HS-5 (cell line): ENCODE measurements around the gene ST6GALNAC2.
"Not testable (repeated sequence)": the region's sequence is repeated elsewhere in the genome, so short reads cannot be mapped to it uniquely, and the experiment has no call there.

Experiments
- DNase-seq: peaks from one replicate; pipeline ENCODE4 v3.0.0-alpha.2; 2012; ENCODE audit warnings: low read depth

Gene ST6GALNAC2

DNA sequence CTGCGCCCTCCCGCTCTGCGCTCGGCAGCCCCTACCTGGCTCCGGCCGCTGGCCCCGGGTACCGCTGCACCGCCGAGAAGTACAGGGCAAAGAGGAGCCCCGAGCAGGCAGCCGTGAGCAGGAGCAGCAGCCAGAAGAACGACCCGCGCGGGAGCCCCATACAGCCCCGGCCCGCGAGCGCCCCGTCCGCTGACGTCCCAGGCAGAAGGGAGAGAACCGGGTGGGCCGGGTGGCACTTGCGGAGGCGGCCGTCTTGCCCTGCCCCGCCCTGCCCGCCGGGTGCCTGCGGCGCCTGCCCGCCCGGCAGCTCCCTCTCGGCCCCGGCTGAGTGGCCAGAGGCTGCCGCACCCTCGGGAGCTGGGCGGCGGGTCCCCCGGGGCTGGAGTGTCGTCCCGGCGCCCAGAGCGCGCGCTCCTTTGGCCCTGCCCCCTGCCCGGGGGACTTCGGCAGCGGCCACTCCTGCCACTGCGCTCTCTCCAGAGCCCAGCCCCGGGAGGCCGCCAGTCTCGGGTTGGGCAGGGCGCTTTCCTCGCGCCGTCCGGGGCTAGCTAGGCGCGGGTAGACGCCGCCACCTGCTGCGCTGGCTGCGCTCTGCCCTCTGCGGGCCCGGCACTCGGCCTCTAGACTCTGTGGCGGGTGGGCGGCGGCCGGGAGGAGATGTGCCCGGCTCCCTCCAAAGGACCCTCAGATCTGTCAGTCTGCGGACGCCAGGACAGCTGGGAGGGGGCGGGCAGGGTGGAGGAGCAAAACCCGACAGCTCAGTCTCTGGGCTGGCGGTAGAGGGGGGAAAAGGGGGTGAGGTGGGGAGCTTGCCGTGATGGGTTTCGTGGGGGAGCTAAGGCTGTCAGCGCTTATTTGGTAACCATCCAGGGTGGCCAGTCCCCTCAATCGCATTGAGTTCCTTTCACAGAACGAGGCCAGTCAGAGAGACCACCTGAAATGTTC lies at the start of gene ST6GALNAC2:
TSS of gene ST6GALNAC2 (minus strand) at position 212 of the 945 bp plus-strand sequence. CDS start at position 160, 52 bp downstream.
- no peak for DNase-seq

DNA sequence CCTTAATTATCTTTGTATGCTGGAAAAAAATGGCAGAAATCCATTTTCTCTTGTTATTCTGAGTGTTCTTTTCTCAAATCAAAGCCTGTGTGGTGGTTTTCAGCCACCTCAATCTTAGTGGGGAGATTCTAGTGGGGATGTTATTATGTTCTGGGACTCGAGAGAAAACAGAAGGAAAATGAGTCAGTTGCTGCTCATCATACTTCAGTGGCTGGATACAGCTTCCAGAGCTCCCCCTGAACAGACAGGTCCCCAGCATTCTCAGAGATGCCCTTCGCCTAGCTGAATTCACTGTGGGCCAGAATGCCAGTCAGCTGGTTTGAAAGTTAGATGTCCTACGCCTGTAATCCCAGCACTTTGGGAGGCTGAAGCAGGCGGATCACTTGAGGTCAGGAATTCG lies 49.4 kb upstream of the ST6GALNAC2 start:
- DNase-seq = no peak

DNA sequence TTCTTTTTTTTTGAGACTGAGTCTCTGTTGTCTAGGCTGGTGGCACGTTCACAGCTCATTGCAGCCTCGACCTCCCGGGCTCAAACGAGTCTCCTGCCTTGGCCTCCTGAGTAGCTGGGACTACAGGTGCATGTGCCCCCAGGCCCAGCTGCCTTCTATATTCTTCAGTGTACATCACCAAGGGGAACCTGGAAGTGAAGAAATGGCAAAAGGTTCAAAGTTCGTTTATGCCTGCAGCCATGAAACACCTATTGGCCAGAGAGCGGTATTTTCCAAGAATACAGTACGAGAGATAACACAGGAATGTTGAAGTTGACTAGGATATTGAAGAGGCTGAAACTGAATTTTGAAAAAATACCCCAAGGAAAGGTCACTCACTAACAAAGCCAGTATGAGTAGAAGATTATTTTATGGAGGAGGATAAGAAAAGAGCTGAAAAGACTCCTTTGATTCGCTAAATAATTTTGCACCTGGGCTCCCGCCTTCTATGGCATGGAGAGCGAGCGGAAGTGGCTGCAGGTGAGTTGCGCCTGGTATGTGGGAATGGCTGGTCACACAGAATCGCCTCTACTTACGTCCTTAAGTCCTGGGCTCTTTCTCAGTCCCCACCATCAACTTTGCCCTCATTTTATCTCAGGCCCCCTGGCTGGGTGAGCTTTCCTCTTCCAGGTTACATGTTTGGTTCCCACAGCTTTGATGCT lies 48.1 kb upstream of the ST6GALNAC2 start:
- no peak for DNase-seq

DNA sequence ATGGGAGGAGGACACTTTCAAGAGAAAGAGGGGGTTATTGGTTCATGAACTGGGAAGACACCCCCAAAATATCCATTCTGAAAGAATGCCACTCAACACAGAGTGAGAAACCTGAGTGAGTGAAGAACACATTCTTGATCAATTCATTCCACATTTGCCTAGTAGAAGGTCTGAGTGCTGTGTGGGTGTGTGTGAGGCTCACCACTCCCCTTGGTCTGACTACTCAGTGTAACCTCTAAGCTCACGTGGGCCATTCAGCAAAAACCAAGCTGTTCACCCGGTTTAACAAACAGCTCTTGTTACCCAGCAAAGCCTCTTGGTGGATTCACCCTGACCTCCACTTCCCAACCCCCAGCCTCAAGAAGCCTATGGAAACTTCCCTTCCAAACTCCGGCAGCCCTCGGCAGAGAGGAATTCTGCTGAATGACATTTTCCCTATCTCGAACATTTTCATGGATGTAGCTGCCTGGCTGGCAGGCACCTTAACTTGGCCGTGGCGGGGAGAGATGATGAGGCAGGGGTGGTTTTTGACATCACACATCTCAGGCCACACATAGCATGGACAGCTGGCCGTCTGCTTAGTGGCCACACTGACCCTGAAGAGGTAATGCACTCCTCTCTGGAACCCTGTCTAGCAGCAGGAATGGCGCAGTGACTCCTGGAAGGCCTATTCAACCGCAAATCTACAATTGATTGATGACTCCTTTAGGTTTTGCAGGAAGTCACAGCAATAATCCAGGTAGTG lies 46.3 kb upstream of the ST6GALNAC2 start:
- no peak for DNase-seq

DNA sequence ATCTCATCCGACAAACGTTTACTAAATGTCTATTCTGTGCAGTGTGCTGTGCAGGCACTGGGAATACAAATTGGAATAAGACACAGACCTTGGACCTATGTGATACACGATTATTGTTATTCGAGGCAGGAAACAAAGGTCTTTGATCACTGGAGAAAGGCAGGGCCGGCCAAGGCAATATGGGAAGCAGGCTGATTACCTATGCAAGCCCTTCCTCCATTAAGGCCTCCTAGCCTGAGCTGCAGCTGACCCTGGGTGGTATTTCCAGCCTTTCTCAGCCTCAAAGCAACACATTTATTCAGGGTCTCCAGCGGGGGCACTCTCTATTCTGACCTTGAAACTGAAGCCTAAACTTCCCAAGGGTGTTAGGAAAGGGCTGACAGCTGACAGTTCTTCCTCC lies 44.5 kb upstream of the ST6GALNAC2 start:
- DNase-seq = no peak

DNA sequence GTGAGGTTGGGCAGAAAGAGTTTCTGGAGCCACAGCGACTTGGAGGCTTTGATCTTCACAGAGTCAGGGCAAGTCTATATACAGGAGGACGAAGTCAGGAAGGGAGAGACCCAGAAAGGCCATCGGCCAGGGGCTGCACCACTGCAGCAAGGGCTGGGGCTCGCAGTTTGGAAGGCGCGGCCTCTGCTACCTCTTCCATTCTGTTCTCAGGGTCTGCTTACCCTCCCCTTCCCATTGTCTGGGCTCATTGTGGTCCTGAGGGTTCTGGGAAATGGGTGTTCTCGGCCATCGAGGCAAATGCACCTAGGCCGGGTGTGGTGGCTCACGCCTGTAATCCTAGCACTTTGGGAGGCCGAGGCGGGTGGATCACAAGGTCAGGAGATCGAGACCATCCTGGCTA lies 41.9 kb upstream of the ST6GALNAC2 start:
- no peak for DNase-seq

DNA sequence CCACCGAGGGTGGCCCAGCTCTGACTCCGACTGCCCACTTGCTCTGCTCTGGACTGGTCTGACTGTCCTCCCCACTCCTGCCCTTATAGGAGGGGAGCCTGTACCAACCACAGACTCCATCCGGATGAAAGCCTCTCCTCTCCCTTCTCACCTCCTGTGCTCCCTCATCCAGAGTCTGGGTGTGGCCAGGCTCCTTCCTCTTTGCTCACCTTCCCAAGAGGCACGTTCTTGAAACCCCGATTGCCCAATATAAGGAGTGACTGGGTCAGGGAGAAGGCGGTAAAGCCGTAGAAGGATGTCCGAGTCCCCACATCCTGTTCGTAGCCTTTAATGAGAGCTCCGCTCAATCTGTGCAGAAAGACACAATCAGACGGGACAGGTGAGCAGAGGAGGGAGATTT lies 40.8 kb upstream of the ST6GALNAC2 start:
- DNase-seq = no peak

DNA sequence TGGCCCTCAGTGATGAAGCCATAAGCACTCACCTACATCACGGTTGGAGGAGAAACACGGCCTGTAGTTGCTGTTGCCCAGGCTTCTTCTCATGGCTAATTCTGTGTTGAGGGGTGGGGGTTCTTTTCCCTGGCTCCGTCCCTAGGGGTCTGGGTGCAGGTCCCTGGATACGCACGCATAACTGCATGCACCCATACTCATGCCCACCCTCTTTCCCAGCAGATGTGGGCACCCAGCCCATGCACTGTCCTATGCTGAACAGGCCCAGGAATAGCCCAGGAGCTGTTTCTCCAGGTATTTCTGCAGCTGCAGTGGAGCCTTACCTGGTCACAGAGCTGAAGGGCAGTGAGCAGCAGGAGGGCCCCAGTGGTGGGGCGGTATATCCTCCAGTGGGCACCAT lies 39.8 kb upstream of the ST6GALNAC2 start:
- no peak for DNase-seq

DNA sequence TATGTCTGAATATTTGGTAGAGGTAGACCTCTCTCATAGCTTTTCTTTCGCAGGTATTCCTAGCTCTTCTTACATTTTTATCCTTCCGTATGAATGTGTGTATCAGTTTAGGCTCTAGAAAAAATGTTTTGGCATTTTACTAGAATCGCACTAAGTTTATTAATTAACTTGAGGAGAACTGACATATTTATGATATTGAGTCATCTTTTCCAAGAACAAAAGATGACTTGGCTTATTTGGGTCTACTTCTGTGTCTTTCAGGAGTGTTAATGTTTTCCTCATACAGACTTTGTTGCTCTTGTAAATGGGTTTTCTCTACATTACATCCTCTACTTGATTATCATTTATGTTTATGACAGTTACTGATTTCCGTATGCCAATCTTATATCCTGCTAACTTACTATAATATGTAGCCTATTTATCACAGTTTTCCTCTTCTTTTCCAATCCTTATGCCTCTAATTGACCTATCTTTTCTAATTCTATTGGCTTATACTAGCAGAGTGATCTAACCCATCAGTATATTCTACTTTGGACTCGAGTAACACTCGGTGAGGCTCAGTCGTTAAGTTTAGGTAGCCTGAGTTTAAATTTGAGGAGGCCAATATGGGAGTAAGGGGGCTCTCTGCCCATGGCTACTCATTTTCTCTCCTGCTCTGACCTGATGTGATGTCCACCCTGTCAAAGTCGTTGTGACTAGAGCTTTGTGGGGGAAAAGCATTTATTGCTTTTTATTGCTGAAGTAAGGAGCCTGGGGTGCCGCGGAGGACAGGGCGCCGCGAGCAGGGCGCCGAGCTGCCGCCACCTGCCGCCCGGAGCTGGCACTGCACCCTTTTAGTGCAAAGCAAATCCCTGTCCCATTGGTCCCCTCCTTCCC lies 37.8 kb upstream of the ST6GALNAC2 start:
- DNase-seq = no peak

DNA sequence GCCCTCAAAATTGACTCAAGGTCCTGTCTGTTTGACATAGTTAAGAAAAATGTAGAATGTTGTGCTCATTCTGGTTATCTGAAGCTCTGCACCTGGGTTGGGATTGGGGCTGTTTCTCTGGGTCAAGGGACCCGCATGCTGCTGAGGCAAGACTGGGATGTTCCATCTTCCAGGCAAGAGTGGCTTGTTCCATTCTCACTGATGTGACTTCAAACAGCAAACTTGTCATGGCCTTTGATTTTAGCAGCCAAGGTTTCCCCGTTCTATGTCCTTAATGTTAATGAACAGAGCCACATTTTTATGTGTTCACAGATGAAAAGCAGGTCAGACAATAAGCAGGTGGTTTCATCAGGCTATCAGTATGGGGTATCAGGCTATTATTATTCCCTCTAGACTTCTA lies 32.2 kb upstream of the ST6GALNAC2 start:
- no peak for DNase-seq

DNA sequence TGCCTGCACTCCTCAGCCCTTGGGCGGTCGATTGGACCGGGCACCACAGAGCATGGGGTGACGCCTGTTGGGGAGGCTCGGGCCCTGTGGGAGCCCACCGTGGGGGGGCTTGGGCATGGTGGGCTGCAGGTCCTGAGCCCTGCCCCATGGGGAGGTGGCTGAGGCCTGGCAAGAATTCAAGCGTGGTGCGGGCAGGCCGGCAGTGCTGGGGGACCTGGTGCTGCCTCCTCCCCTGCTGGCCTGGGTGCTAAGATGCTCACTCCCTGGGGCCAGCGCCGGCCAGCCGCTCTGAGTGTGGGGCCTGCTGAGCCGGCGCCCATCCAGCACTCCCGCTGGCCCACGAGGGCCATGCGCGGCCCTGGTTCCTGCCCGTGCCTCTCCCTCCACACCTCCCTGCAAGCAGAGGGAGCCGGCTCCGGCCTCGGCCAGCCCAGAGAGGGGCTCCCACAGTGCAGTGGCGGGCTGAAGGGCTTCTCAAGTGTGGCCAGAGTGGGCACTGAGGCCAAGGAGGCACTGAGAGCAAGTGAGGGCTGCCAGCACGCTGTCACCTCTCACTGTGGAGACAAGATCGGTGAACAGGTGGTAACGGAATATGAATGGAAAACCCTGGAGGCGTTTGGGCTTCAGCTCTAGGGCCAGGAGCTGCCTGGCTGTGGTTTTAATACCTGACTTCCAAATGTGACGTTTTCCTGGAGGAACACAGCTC lies 29.4 kb upstream of the ST6GALNAC2 start:
- no peak for DNase-seq

DNA sequence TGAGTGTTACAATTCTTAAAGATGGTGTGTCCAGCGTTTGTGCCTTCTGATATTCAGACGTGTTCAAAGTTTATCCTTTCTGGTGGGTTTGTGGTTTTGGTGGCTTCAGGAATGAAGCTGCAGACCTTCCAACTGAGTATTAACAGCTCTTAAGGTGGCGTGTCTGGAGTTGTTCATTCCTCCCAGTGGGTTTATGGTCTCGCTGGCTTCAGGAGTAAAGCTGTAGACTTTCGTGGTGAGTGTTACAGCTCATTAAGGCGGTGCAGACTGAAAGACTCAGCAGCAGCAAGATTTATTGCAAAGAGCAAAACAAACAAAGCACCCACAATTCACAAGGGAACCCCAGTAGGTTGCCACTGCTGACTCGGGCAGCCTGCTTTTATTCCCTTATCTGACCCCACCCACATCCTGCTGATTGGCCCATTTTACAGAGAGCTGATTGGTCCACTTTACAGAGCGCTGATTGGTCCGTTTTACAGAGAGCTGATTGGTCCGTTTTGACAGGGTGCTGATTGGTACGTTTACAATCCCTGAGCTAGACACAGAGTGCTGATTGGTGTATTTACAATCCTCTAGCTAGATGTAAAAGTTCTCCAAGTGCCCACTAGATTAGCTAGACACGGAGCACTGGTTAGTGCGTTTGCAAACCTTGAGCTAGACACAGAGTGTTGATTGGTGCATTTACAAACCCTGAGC lies 28.6 kb upstream of the ST6GALNAC2 start:
- not testable (repeated sequence) for DNase-seq

DNA sequence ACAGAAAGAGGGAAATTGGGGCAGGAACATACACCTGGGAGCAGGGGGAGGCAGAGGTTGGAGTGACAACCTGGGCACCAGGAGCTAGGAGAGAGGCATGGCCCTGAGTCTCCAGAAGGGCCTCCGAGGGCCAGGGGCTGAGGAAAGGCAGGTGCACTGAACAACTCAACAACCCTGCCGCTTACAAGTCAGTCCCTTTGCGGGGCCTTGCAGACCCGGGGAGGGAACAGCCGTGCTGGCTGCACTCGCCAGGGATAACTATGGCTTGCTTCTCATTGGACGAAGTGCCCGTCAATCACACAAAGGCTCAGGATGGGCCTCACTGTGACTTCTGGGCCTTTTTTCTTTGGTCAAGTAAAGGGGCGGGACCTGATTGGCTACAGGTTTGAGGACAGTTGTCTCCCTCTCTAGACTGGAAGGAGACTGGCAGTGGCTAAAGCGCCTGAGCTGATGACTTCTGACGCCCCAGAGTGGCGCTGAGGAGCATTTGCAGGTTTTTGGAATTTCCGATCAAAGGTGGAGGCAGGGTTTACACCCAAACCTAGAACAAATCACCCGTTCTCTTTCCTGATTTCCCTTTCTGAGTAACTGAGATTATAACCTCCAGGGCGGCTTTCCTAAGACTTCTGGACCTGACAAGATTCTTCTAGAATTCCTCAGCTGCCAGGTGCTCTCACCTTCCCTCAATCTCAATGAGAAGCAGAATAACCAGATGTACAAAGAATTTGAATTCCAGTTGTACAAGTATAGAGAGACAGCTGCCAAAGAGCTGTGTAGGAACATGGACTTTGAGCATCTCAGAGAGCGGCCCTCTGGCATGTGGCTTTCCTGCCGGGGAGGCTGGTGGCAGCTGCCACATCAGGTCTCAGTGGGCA lies 27.6 kb upstream of the ST6GALNAC2 start:
- no peak for DNase-seq

DNA sequence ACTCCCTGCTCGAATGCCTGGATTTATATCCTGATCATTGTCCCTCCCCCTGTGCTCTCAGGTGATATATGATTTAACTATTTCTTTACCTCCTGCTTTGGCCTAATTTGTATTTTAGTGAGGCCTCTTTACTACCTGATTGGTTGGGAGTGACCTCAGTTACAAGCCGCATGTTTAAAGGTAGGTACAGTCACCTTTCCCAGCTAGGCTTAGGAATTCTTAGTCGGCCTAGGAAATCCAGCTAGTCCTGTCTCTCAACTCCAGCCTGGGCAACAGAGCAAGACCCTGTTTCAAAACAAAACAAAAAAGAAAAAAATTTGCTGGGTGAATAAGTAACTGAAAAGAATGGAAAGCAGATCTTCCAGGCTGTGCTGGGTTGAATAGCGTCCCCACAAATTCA lies 26.8 kb upstream of the ST6GALNAC2 start:
- DNase-seq = no peak

DNA sequence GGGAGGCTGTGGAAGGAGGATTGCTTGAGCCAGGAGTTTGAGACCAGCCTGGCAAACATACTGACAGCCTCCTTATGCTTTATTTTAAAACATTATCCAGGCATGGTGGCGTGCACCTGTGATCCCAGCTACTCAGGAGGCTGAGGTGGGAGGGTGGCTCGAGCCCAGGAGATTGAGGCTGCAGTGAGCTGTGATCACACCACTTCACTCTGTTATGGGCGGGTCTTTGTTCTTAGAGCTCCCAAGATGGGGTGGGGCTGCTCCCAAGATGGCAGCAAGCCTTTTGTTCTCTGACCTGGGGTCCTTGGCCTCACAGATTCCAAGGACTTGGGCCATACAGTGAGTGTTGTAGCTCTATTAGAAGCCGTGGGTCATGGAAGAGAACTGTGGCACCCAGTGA lies 26.1 kb upstream of the ST6GALNAC2 start:
- DNase-seq = no peak

DNA sequence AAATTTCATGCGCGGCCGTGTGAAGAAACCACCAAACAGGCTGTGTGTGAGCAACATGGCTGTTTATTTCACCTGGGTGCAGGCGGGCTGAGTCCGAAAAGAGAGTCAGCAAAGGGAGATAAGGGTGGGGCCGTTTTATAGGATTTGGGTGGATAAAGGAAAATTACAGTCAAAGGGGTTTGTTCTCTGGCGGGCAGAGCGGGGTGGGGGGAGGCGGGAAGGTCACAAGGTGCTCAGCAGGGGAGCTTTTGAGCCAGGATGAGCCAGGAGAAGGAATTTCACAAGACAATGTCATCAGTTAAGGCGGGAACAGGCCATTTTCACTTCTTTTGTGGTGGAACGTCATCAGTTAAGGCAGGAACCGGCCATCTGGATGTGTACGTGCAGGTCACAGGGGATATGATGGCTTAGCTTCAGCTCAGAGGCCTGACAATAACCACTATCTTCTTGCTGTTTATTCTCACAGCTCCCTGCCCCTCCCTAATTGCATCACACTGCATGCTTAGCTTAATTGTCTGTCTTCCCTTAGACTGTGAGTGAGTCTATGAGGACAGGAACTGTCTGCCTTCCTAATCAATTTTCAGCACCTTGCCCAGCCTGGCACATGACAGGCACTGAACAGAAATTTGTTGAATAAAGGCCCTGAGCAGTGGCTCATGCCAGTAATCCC lies 25.6 kb upstream of the ST6GALNAC2 start:
- not testable (repeated sequence) for DNase-seq

DNA sequence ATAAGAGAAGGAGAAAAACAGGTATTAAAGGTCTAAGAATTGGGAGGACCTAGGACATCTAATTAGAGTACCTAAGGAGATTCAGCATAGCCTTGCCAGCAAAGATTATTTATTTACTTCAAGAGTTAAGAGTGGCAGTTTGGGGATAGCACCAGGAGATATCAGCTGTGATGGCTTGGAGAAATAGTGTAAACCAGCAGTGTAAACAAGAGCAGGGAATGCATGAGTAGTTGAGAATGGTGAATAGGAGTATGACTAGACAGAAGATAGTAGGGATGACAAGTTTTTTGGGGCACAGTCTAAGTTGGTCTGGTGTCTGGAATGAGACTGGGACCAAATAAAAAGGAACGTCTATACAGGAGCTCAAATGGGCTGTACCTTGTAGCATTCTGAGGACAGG lies 21.0 kb upstream of the ST6GALNAC2 start:
- DNase-seq = not testable (repeated sequence)

DNA sequence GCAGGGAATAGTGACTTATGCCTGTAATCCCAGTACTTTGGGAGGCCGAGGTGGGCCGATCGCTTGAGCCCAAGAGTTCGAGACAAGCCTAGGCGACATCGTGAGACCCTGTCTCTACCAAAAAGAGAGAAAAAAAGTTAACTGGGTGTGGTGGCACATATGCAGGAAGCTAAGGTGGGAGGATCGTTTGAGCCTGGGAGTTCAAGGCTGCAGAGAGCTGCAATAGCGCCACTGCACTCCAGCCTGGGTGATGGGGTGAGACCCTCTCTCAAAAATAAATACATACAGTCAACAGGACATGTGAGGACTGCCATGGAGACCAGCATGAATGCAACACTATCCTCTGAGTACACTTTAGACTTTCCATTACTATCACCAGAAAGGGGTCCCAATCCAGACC lies 15.4 kb upstream of the ST6GALNAC2 start:
- DNase-seq = no peak
